ENCODE measurements around the gene BABAM2. TPM values are rescaled to one million over a fixed set of nuclear protein-coding genes. Genes with fewer than 3 reads are reported as not detected.

The BABAM2 gene
- total RNA-seq, 1 experiment from 2014 or later: 16.3 TPM

- Histone ChIP-seq H3K4me2 (ENCODE audit: low read length) (no peak overlapping the region), H2AFZ (ENCODE audit: low read length) (no peak overlapping the region), H3K27ac (ENCODE audit: low read length) (no peak overlapping the region), H3K9me3 (ENCODE audit: low read length) (no peaks in the 10 kb centered on the region), H3K36me3 (ENCODE audit: low read depth, low read length) (no peaks in the 10 kb centered on the region), H4K20me1 (ENCODE audit: low read length) (no peaks in the 10 kb centered on the region), H3K9ac (ENCODE audit: low read length) (no peak overlapping the region), H3K4me3 (ENCODE audit: low read length) (no peak overlapping the region), H3K27me3 (ENCODE audit: low read length) (no peaks in the 10 kb centered on the region), H3F3A (ENCODE audit: low read length, unreplicated experiment) (no peaks in the 10 kb centered on the region), H3K4me1 (ENCODE audit: insufficient read depth, low read length) (0 out of 2 replicates have a peak, but pooled peaks cover 7% of the 10 kb centered on the region), H3K9me2 (replicated peaks; ENCODE audit: low read length) (no peaks in the 10 kb centered on the region), H3K79me2 (ENCODE audit: low read length) (no peaks in the 10 kb centered on the region)
- no TSS peak for BruUV-seq (replicated peaks)
- ChIA-PET POLR2A (ENCODE audit: unreplicated experiment) (no interaction called here), CTCF (no interaction called here)
- TF ChIP-seq EZH2 (IDR thresholded peaks at IDR 0.05; ENCODE audit: low read length, unreplicated experiment): no peak
- ATAC-seq (no peak), DNase-seq (no peak)
- intact Hi-C loops (cut with micrococcal nuclease): no loop called here
Observed at GRCh38 chr2:28352104-28352503, 461.6 kb downstream of the BABAM2 start.

GRCh38 chr2:28352610-28353195 is 462.2 kb downstream of the BABAM2 start:
- H2AFZ ChIP-seq (ENCODE audit: low read length): no peak overlapping the region
- ATAC-seq: no peak
- POLR2A ChIA-PET (ENCODE audit: unreplicated experiment): no interaction called here
- intact Hi-C loops (cut with micrococcal nuclease): no loop called here
- no peaks in the 10 kb centered on the region for H3K9me3 ChIP-seq (ENCODE audit: low read length)
- no peak overlapping the region for H3K4me3 ChIP-seq (ENCODE audit: low read length)
- no peak for DNase-seq
- H3K27me3 ChIP-seq (ENCODE audit: low read length): no peaks in the 10 kb centered on the region
- no peak overlapping the region for H3K27ac ChIP-seq (ENCODE audit: low read length)
- no peak for TF ChIP-seq EZH2 (IDR thresholded peaks at IDR 0.05; ENCODE audit: low read length, unreplicated experiment)
- TF ChIP-seq, protein P1, sequence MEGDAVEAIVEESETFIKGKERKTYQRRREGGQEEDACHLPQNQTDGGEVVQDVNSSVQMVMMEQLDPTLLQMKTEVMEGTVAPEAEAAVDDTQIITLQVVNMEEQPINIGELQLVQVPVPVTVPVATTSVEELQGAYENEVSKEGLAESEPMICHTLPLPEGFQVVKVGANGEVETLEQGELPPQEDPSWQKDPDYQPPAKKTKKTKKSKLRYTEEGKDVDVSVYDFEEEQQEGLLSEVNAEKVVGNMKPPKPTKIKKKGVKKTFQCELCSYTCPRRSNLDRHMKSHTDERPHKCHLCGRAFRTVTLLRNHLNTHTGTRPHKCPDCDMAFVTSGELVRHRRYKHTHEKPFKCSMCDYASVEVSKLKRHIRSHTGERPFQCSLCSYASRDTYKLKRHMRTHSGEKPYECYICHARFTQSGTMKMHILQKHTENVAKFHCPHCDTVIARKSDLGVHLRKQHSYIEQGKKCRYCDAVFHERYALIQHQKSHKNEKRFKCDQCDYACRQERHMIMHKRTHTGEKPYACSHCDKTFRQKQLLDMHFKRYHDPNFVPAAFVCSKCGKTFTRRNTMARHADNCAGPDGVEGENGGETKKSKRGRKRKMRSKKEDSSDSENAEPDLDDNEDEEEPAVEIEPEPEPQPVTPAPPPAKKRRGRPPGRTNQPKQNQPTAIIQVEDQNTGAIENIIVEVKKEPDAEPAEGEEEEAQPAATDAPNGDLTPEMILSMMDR (conservative IDR thresholded peaks at IDR 0.05; ENCODE audit: low read depth, low read length): no peak
- CTCF ChIA-PET: no interaction called here
- no peaks in the 10 kb centered on the region for H3K9me2 ChIP-seq (replicated peaks; ENCODE audit: low read length)
- no peaks in the 10 kb centered on the region for H3K36me3 ChIP-seq (ENCODE audit: low read depth, low read length)
- H3K9ac ChIP-seq (ENCODE audit: low read length): no peak overlapping the region
- H3K4me1 ChIP-seq (ENCODE audit: insufficient read depth, low read length): 0 out of 2 replicates have a peak, but pooled peaks cover 7% of the 10 kb centered on the region
- H4K20me1 ChIP-seq (ENCODE audit: low read length): no peaks in the 10 kb centered on the region
- no TSS peak for BruUV-seq (replicated peaks)
- H3K79me2 ChIP-seq (ENCODE audit: low read length): no peaks in the 10 kb centered on the region
- no peak overlapping the region for H3K4me2 ChIP-seq (ENCODE audit: low read length)
- H3F3A ChIP-seq (ENCODE audit: low read length, unreplicated experiment): no peaks in the 10 kb centered on the region

- H3K4me1 ChIP-seq (ENCODE audit: insufficient read depth, low read length): peaks cover 21% of the 10 kb centered on the region
- H2AFZ ChIP-seq (ENCODE audit: low read length): no peak overlapping the region
- intact Hi-C loops (cut with micrococcal nuclease): no loop called here
- no peak overlapping the region for H3K4me3 ChIP-seq (ENCODE audit: low read length)
- no peaks in the 10 kb centered on the region for H4K20me1 ChIP-seq (ENCODE audit: low read length)
- DNase-seq: no peak
- ATAC-seq: no peak
- TF ChIP-seq, protein P1 (conservative IDR thresholded peaks at IDR 0.05; ENCODE audit: low read depth, low read length): no peak
- no peaks in the 10 kb centered on the region for H3K79me2 ChIP-seq (ENCODE audit: low read length)
- no peaks in the 10 kb centered on the region for H3K9me2 ChIP-seq (replicated peaks; ENCODE audit: low read length)
- no peaks in the 10 kb centered on the region for H3K36me3 ChIP-seq (ENCODE audit: low read depth, low read length)
- H3K27me3 ChIP-seq (ENCODE audit: low read length): no peaks in the 10 kb centered on the region
- H3K9ac ChIP-seq (ENCODE audit: low read length): no peak overlapping the region
- H3K9me3 ChIP-seq (ENCODE audit: low read length): no peaks in the 10 kb centered on the region
- POLR2A ChIA-PET (ENCODE audit: unreplicated experiment): no interaction called here
- H3K27ac ChIP-seq (ENCODE audit: low read length): no peak overlapping the region
- no TSS peak for BruUV-seq (replicated peaks)
- H3F3A ChIP-seq (ENCODE audit: low read length, unreplicated experiment): no peaks in the 10 kb centered on the region
- H3K4me2 ChIP-seq (ENCODE audit: low read length): no peak overlapping the region
- CTCF ChIA-PET: no interaction called here
Observed at GRCh38 chr2:28354920-28355520, 464.5 kb downstream of the BABAM2 start.

Data from PC-3 (cell line).